ENCODE data around the gene KRTAP2-4. TPM values are rescaled to one million over a fixed set of nuclear protein-coding genes. Genes with fewer than 3 reads are reported as not detected.
"Not testable (repeated sequence)": the region's sequence is repeated elsewhere in the genome, so short reads cannot be mapped to it uniquely, and the experiment has no call there.

The KRTAP2-4 gene
- total and polyA plus RNA-seq, 2 of the 13 experiments (the other 11 are each of a cell fraction or from before 2014, with no cell fraction given), result not detected

DNA sequence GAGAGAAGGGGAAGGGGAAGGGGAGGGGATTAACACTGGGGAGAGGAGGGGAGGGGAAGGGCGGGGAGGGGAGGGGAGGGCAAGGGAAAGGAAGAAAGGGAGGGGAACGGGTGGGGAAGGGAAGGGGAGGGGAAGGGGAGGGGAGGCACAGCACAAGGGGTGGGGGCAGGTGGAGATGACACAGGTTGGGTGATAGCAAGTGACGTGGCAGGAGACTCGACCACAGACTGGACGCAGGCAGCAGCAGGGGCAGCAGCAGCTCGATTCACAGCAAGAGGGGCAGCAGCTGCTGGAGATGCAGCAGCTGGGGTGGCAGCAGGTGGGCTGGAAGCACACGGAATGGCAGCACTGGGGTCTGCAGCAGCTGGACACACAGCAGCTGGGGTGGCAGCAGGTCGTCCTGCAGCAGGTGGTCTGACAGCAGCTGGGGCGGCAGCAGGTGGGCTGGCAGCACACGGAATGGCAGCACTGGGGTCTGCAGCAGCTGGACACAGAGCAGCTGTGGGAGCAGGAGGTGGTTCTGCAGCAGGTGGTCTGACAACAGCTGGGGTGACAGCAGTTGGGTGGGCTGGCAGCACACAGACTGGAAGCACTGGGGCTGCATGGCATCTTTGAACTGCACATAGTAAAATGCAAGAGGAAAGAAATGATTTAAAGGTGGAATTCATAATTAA, 36.0 kb upstream of the KRTAP2-4 start, which contains the start of gene KRTAP4-16:
TSS of gene KRTAP4-16 (minus strand) at position 624 of the 674 bp plus-strand sequence. CDS start at position 624, 0 bp downstream.
- ATAC-seq (no peak), DNase-seq (ENCODE audit: low spot score) (no peak), FAIRE-seq (no peak)
- H3K9me3 ChIP-seq (ENCODE audit: low read length), result no peaks in the 10 kb centered on the region
- H3K4me2 ChIP-seq (ENCODE audit: low read depth, low read length), result no peak within 1 kb of the TSS
- no peak within 1 kb of the TSS for H2AFZ ChIP-seq (ENCODE audit: low read length)
- WGBS (ENCODE audit: low lambda C conversion rate), result 21% methylated on average over 10 of the region's 10 CpGs
- BruUV-seq (replicated peaks), result no TSS peak
- no peak within 1 kb of the TSS for H3K4me3 ChIP-seq (replicated peaks in 1 of 3; ENCODE audit: insufficient read depth in 1 of 3, low read depth in 2 of 3, low read length in 3 of 3)
- CTCF ChIA-PET (ENCODE audit: low intra/inter-chr PET ratio, low total read pairs), result no interaction called here
- no peaks in the 10 kb centered on the region for H3K79me2 ChIP-seq (ENCODE audit: insufficient read depth, low read length)
- TF ChIP-seq ATF1 (CRISPR knock-in tag; IDR thresholded peaks at IDR 0.05) (no peak), PCBP1 (IDR thresholded peaks at IDR 0.05; ENCODE audit: borderline replicate concordance, low read depth, low read length) (0 out of 2 replicates have a peak, but pooled peaks have one; percentile 40), ZNF772 (CRISPR knock-in tag; IDR thresholded peaks at IDR 0.05) (no peak), ZNF329 (CRISPR knock-in tag; IDR thresholded peaks at IDR 0.05; ENCODE audit: low read depth) (no peak), HMG20A (CRISPR knock-in tag; IDR thresholded peaks at IDR 0.05; ENCODE audit: borderline replicate concordance) (no peak), KDM5A (IDR thresholded peaks at IDR 0.05; ENCODE audit: borderline replicate concordance, low read length) (no peak)
- H3K36me3 ChIP-seq (replicated peaks in 1 of 2; ENCODE audit: control insufficient read depth in 1 of 2, insufficient read depth in 2 of 2, low read length in 2 of 2), result no peaks in the 10 kb centered on the region
- H4K20me1 ChIP-seq (ENCODE audit: insufficient read depth, low read length), result no peaks in the 10 kb centered on the region
- no peaks in the 10 kb centered on the region for H3K4me1 ChIP-seq (ENCODE audit: insufficient read depth, low read length)
- H3K27me3 ChIP-seq (ENCODE audit: control insufficient read depth in 1 of 2, insufficient read depth in 2 of 2, low read length in 2 of 2), result peaks cover 0 to 11% of the 10 kb centered on the region in 2 experiments; a peak in 2 of 5 replicates
- intact Hi-C loops (cut with micrococcal nuclease; ENCODE audit: unreplicated experiment), result no loop called here
- in situ Hi-C loops (cut with HindIII; ENCODE audit: extremely low pct_ligation_motif_present, low pct_unique_long_range_greater_than_20kb), result no loop called here
- POLR2A ChIA-PET, result no interaction called here
- no peak within 1 kb of the TSS for H3K27ac ChIP-seq (ENCODE audit: extremely low read length, insufficient read depth, low read length)
- H3K9ac ChIP-seq (ENCODE audit: insufficient read depth, low read depth, low read length), result no peak within 1 kb of the TSS

GRCh38 chr17:41099682-41100480, 34.2 kb upstream of the KRTAP2-4 start:
- H3K4me2 ChIP-seq (ENCODE audit: low read depth, low read length); H3K9me3 ChIP-seq (ENCODE audit: low read length); H3K27ac ChIP-seq (ENCODE audit: extremely low read length, insufficient read depth, low read length); POLR2A ChIA-PET; H2AFZ ChIP-seq (ENCODE audit: low read length); in situ Hi-C loops (cut with HindIII; ENCODE audit: extremely low pct_ligation_motif_present, low pct_unique_long_range_greater_than_20kb); ATAC-seq; BruUV-seq (replicated peaks); H3K4me1 ChIP-seq (ENCODE audit: insufficient read depth, low read length); H3K9ac ChIP-seq (ENCODE audit: insufficient read depth, low read depth, low read length); intact Hi-C loops (cut with micrococcal nuclease; ENCODE audit: unreplicated experiment); DNase-seq (ENCODE audit: low spot score); H4K20me1 ChIP-seq (ENCODE audit: insufficient read depth, low read length); H3K36me3 ChIP-seq (replicated peaks in 1 of 2; ENCODE audit: control insufficient read depth in 1 of 2, insufficient read depth in 2 of 2, low read length in 2 of 2); CTCF ChIA-PET (ENCODE audit: low intra/inter-chr PET ratio, low total read pairs); FAIRE-seq; H3K4me3 ChIP-seq (replicated peaks in 1 of 3; ENCODE audit: insufficient read depth in 1 of 3, low read depth in 2 of 3, low read length in 3 of 3); H3K79me2 ChIP-seq (ENCODE audit: insufficient read depth, low read length): not testable (repeated sequence)
- peaks cover 0 to 11% of the 10 kb centered on the region in 2 experiments; a peak in 2 of 5 replicates for H3K27me3 ChIP-seq (ENCODE audit: control insufficient read depth in 1 of 2, insufficient read depth in 2 of 2, low read length in 2 of 2)
- 15% methylated on average over 7 of the region's 7 CpGs for WGBS (ENCODE audit: low lambda C conversion rate)

Measured in HepG2 (cell line).